Endodermal cell (in vitro differentiated cells): ENCODE results near the gene ANKRD65. TPM values are rescaled to one million over a fixed set of nuclear protein-coding genes. Genes with fewer than 3 reads are reported as not detected.
"Not testable (repeated sequence)": the region's sequence is repeated elsewhere in the genome, so short reads cannot be mapped to it uniquely, and the experiment has no call there.

Experiments
- DNase-seq: peaks from one replicate; pipeline ENCODE4 v3.0.0-alpha.2; 2017
- H3K27ac ChIP-seq: 2 replicates; pipeline ENCODE4 v1.5.1; 2013; ENCODE audit warnings: mild to moderate bottlenecking, low read depth, low read length, moderate library complexity
- H3K27me3 ChIP-seq: 2 replicates; pipeline ENCODE4 v1.6.1; 2013; ENCODE audit warnings: mild to moderate bottlenecking, low read length, moderate library complexity; ENCODE audit not compliant: insufficient read depth, control insufficient read depth, poor library complexity, severe bottlenecking
- H3K36me3 ChIP-seq: 2 replicates; pipeline ENCODE4 v1.7.0; 2013; ENCODE audit warnings: mild to moderate bottlenecking, low read length, moderate library complexity; ENCODE audit not compliant: control insufficient read depth, insufficient read depth
- H3K4me1 ChIP-seq: one replicate; pipeline ENCODE4 v1.7.0; 2013; ENCODE audit warnings: low read length; ENCODE audit not compliant: control insufficient read depth, insufficient read depth
- H3K4me3 ChIP-seq: 2 replicates; pipeline ENCODE4 v1.5.1; 2013; ENCODE audit warnings: mild to moderate bottlenecking, low read length, moderate library complexity
- H3K9ac ChIP-seq: 2 replicates; pipeline ENCODE4 v1.6.1; 2013; ENCODE audit warnings: mild to moderate bottlenecking, low read length, moderate library complexity; ENCODE audit not compliant: poor library complexity, severe bottlenecking; ENCODE audit errors: extremely low read depth
- H3K9me3 ChIP-seq: 2 replicates; pipeline ENCODE4 v1.6.1; 2013; ENCODE audit warnings: mild to moderate bottlenecking, low read length, moderate library complexity; ENCODE audit not compliant: control insufficient read depth
- H3K27ac Mint-ChIP-seq: 2 replicates; pipeline ENCODE4 v1.8.0; 2020; ENCODE audit warnings: mixed read lengths
- H3K27me3 Mint-ChIP-seq: 2 replicates; pipeline ENCODE4 v1.8.0; 2021; ENCODE audit warnings: mild to moderate bottlenecking, mixed read lengths; ENCODE audit not compliant: insufficient read depth
- H3K36me3 Mint-ChIP-seq: 2 replicates; pipeline ENCODE4 v1.8.0; 2020; ENCODE audit warnings: low read depth, mixed read lengths
- H3K4me1 Mint-ChIP-seq: 2 replicates; pipeline ENCODE4 v1.8.0; 2020; ENCODE audit warnings: mixed read lengths
- H3K4me3 Mint-ChIP-seq: 2 replicates; pipeline ENCODE4 v1.8.0; 2020; ENCODE audit warnings: mild to moderate bottlenecking, moderate library complexity, mixed read lengths
- H3K9me3 Mint-ChIP-seq: 2 replicates; pipeline ENCODE4 v1.8.0; 2020; ENCODE audit warnings: mild to moderate bottlenecking, mixed read lengths
- WGBS, 2 experiments: methylation state at CpG; one replicate each; pipeline versions ENCODE4 v1.1.5 to v1.1.7; 2013; ENCODE audit warnings: missing lambda C conversion rate in 2 of 2, mixed read lengths in 1 of 2; ENCODE audit not compliant: insufficient coverage in 1 of 2, insufficient read length in 1 of 2; 5-methylcytosine and 5-hydroxymethylcytosine counted together
- total RNA-seq, 2 donors: library from RNA; stranded (reverse); fragmentation: NEBNext Ultra II Directional in 1 of 2; extraction: Animal tissue kit (Norgen Biotek cat#: 25700) in 1 of 2; gene quantifications; 2 replicates in 1 of 2; 3 replicates in 1 of 2; pipeline ENCODE4 v1.2.1, GENCODE V29; 2021
- TF ChIP-seq, protein P1 (sequence below): fragments of 200-600 bp; sonication (generic); conservative IDR thresholded peaks from 2 replicates; pipeline ENCODE4 v1.5.0; 2021; ENCODE audit warnings: antibody characterized with exemption, mild to moderate bottlenecking

The ANKRD65 gene
- total RNA-seq, 2 donors from 2014 or later: 1.6 TPM

DNA sequence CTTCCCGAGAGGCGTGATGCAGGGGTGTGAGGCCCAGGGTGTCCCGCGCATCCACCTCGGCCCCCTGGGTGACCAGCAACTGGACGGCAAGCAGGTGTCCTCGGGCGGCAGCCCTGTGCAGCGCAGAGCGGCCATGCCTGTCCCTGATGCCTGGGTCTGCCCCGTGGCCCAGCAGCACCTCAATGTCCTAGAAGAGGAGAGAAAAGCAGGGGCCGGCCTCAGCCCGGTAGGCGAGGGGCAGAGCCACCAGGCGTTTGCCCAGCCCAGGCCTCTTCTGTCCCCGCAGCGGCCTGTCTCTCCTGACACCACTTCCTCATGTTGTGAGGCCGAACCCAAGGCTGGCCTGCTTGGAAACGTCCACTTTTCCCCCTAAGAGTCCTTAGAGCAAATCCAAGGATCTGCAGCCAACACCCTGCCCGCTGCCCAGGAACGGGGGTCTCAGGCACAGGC is 1.7 kb downstream of the ANKRD65 start:
- Mint-ChIP-seq H3K4me3 (peak overlapping the region; percentile 18), H3K4me1 (peaks cover 15% of the 10 kb centered on the region), H3K36me3 (no peaks in the 10 kb centered on the region), H3K27ac (no peak overlapping the region), H3K9me3 (no peaks in the 10 kb centered on the region), H3K27me3 (peaks cover 7% of the 10 kb centered on the region)
- H3K36me3 ChIP-seq: no peaks in the 10 kb centered on the region
- no peak for DNase-seq
- H3K9me3 ChIP-seq: no peaks in the 10 kb centered on the region
- WGBS, 2 experiments: 94 to 97% methylated on average over 16 to 21 of the region's 21 CpGs
- TF ChIP-seq, protein P1, sequence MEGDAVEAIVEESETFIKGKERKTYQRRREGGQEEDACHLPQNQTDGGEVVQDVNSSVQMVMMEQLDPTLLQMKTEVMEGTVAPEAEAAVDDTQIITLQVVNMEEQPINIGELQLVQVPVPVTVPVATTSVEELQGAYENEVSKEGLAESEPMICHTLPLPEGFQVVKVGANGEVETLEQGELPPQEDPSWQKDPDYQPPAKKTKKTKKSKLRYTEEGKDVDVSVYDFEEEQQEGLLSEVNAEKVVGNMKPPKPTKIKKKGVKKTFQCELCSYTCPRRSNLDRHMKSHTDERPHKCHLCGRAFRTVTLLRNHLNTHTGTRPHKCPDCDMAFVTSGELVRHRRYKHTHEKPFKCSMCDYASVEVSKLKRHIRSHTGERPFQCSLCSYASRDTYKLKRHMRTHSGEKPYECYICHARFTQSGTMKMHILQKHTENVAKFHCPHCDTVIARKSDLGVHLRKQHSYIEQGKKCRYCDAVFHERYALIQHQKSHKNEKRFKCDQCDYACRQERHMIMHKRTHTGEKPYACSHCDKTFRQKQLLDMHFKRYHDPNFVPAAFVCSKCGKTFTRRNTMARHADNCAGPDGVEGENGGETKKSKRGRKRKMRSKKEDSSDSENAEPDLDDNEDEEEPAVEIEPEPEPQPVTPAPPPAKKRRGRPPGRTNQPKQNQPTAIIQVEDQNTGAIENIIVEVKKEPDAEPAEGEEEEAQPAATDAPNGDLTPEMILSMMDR: no peak
- no peak overlapping the region for H3K9ac ChIP-seq
- H3K27ac ChIP-seq: no peak overlapping the region
- peaks cover 13% of the 10 kb centered on the region for H3K4me1 ChIP-seq
- no peak overlapping the region for H3K4me3 ChIP-seq
- H3K27me3 ChIP-seq: no peaks in the 10 kb centered on the region

DNA sequence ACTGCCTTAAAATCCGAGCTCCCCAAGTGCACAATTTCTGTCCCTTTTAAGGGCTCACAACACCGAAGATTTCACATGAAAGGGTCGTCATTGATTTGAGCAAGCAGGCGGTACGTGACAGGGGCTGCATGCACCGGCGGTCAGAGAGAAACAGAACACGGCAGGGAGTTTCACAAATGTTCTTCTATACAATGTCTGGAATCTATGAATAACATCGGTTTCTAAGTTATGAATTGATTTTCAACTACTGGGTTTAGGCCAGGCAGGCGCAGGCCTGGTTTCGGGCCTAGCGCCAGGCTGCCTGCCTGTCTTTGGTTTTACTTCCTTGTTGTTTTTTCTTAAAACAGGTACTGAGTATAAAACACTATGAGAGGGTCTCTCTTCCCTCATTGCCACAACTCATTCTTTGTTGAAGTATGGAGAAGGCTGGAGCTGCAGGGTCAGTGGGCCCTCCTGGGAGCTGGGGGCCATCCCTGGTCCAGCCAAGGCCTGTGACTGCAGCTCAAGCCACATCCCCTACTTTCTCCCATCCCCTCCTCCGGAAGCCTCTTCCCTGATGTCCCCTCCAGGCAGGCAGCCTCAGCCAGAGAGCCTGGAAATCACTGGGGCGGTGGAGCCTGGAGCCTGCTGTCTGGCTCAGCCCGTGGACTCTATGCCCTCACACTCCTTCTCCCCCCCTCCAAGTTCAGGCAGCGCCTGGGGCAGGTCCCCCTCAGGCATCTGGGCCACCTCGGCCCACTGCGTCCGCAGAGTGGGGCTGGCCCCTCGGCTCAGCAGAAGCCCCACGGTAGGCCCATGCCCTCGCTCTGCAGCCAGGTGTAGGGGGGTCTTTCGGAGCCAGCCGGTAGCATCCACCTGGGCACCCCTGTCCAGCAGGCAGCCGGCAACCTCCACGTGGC is 2.4 kb downstream of the ANKRD65 start:
- Mint-ChIP-seq H3K9me3 (no peaks in the 10 kb centered on the region), H3K4me3 (no peak overlapping the region), H3K27ac (no peak overlapping the region), H3K36me3 (no peaks in the 10 kb centered on the region), H3K27me3 (peaks cover 8% of the 10 kb centered on the region), H3K4me1 (peaks cover 15% of the 10 kb centered on the region)
- H3K9ac ChIP-seq: no peak overlapping the region
- H3K9me3 ChIP-seq: no peaks in the 10 kb centered on the region
- H3K36me3 ChIP-seq: no peaks in the 10 kb centered on the region
- peak overlapping the region; percentile 56 for H3K27ac ChIP-seq
- DNase-seq: no peak
- TF ChIP-seq, protein P1: no peak
- 89 to 94% methylated on average over 14 to 26 of the region's 26 CpGs for WGBS, 2 experiments
- no peak overlapping the region for H3K4me3 ChIP-seq
- H3K4me1 ChIP-seq: peaks cover 13% of the 10 kb centered on the region
- no peaks in the 10 kb centered on the region for H3K27me3 ChIP-seq

DNA sequence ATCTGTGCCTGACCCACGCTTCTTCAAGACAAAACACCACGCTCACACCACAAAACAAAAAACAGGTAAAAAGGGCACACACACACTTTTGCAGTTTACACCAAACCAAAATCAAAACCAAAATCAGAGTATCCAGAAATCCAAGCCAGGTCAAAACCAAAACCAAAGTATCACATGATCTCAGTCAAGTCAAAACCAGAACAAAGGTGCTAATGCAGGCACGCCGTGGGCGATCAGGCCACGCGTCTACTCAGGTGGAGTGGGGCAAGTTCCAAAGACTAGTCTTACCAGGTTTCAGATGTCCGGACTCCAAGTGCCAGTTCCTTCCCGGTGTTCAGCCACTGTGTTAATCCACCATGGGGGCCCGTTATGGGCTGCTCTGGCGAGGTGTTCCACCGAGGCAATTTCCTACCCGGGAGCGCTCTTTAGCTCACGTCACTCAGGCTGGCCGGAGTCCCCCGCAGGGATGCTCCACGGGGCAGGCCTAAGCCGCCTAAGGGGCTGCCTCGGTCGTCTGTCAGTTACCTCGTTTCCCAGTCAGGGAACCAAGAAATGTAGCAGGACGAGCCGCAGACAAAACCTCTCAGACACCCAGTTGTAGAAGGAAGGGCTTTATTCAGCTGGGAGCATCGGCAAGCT is 3.1 kb downstream of the ANKRD65 start:
- not testable (repeated sequence) for H3K27me3 Mint-ChIP-seq, H3K4me3 ChIP-seq, H3K9me3 ChIP-seq, H3K27me3 ChIP-seq, H3K27ac Mint-ChIP-seq, H3K36me3 Mint-ChIP-seq, H3K36me3 ChIP-seq, H3K9me3 Mint-ChIP-seq, H3K4me3 Mint-ChIP-seq, H3K9ac ChIP-seq
- H3K4me1 Mint-ChIP-seq: peaks cover 14% of the 10 kb centered on the region
- Histone ChIP-seq H3K27ac (peak overlapping the region; percentile 47), H3K4me1 (peaks cover 13% of the 10 kb centered on the region)
- peak; percentile 45 for DNase-seq
- WGBS, 2 experiments: 90 to 93% methylated on average over 18 to 25 of the region's 25 CpGs

DNA sequence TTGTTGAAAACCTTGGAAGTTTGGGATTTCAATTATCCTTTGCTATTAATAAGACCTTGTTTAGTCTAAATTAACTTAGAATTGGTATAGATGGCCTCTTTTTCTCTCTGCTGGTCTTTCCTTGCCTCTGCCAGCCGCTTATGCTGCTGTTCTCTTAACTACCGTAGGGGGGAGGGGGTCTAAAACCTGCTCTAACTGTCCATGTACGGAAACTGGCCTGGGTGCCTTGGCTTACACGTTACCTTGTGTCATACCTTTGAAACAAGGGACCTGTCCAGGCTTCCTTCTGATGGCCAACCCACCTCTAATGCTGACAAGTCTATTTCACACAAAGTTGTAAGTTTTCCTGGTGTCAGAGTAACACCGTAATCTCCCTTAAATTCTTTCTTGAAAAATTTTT is 3.7 kb downstream of the ANKRD65 start:
- not testable (repeated sequence) for H3K27me3 ChIP-seq, H3K27ac ChIP-seq, H3K9me3 ChIP-seq, H3K36me3 ChIP-seq, H3K4me3 Mint-ChIP-seq, H3K4me3 ChIP-seq, H3K9ac ChIP-seq, H3K27ac Mint-ChIP-seq, DNase-seq, H3K27me3 Mint-ChIP-seq, H3K9me3 Mint-ChIP-seq, H3K36me3 Mint-ChIP-seq, H3K4me1 Mint-ChIP-seq
- H3K4me1 ChIP-seq: peaks cover 10% of the 10 kb centered on the region
- 88 to 100% methylated on average over 3 to 5 of the region's 5 CpGs for WGBS, 2 experiments
